K562 (cell line): ENCODE data around the gene RHNO1. TPM values are rescaled to one million over a fixed set of nuclear protein-coding genes. Genes with fewer than 3 reads are reported as not detected.

ENCODE experiments used
- ATAC-seq: fragments of 200-7000 bp; cut with Tn5 transposase; 3 replicates; pipeline ENCODE4 v1.9.1; 2020; ENCODE audit warnings: moderate library complexity
- BruUV-seq: library from RNA; stranded (reverse); fragments of 400-500 nt; replicated peaks from 2 replicates; lab custom pipeline; 2021; lab: Mats Ljungman, UMichigan
- CTCF ChIA-PET: fragments of 300-600 bp; formaldehyde crosslinking; extraction: SDS; loops from one replicate; lab custom pipeline; 2021; ENCODE audit warnings: low intra/inter-chr PET ratio; lab: Yijun Ruan, JAX
- POLR2A ChIA-PET: fragments of 300-600, 350-650 bp; sonication (Branson Sonifier 250); formaldehyde crosslinking; extraction: SDS; loops from one replicate; lab custom pipeline; 2021; ENCODE audit warnings: antibody characterized with exemption, inconsistent platforms; lab: Yijun Ruan, JAX
- DNase-seq, 4 experiments: peaks; one replicate each; pipeline versions ENCODE4 v3.0.0 to v3.0.0-alpha.2; 2011 to 2018; ENCODE audit warnings: low spot score in 3 of 4, mixed read lengths in 3 of 4; ENCODE audit errors: extremely low read depth in 1 of 4
- FAIRE-seq: peaks from 2 replicates; lab custom pipeline; 2011; peaks lifted over from hg19 to GRCh38; lab: Jason Lieb, UNC
- H2AFZ ChIP-seq: 2 replicates; pipeline ENCODE4 v1.6.0; 2011; ENCODE audit warnings: low read depth, low read length, control low read depth, inconsistent platforms
- H3K27ac ChIP-seq: fragments of 200-600 bp; 3 replicates; pipeline ENCODE4 v1.8.0; 2011; ENCODE audit warnings: low read depth, mild to moderate bottlenecking, control low read depth, inconsistent platforms, low read length, moderate library complexity, mixed read lengths; ENCODE audit errors: extremely low read depth
- H3K27me3 ChIP-seq, 2 experiments: fragments of 300-600 bp in 1 of 2; 2 replicates in 1 of 2; 3 replicates in 1 of 2; pipeline versions ENCODE4 v1.6.0 to v1.8.0; 2011; ENCODE audit warnings: inconsistent platforms in 2 of 2, low read length in 2 of 2, mild to moderate bottlenecking in 1 of 2, mixed read lengths in 1 of 2, moderate library complexity in 1 of 2; ENCODE audit not compliant: control insufficient read depth in 2 of 2, insufficient read depth in 2 of 2
- H3K36me3 ChIP-seq: fragments of 300-600 bp; 3 replicates; pipeline ENCODE4 v1.8.0; 2011; ENCODE audit warnings: mild to moderate bottlenecking, low read length, inconsistent platforms; ENCODE audit not compliant: control insufficient read depth, insufficient read depth
- H3K4me1 ChIP-seq, 2 experiments: fragments of 200-600 bp in 1 of 2; replicated peaks in 1 of 2; 2 replicates in 1 of 2; 3 replicates in 1 of 2; pipeline versions ENCODE4 v1.5.1 to v1.8.0; 2011; ENCODE audit warnings: inconsistent platforms in 2 of 2, low read length in 2 of 2, mild to moderate bottlenecking in 1 of 2, mixed read lengths in 1 of 2, moderate library complexity in 1 of 2; ENCODE audit not compliant: control insufficient read depth in 2 of 2, insufficient read depth in 2 of 2
- H3K4me2 ChIP-seq: 2 replicates; pipeline ENCODE4 v1.6.1; 2011; ENCODE audit warnings: low read length, control low read depth, inconsistent platforms, mixed read lengths; ENCODE audit not compliant: insufficient read depth
- H3K4me3 ChIP-seq: fragments of 200-600 bp; sonication (generic), shearing (Covaris generic); 2 replicates; pipeline ENCODE4 v1.5.1; 2016; ENCODE audit warnings: control low read depth, inconsistent platforms
- H3K79me2 ChIP-seq: fragments of 200-600 bp; 3 replicates; pipeline ENCODE4 v1.8.0; 2011; ENCODE audit warnings: low read length, inconsistent platforms; ENCODE audit not compliant: control insufficient read depth, insufficient read depth
- H3K9ac ChIP-seq, 2 experiments: 2 replicates each; pipeline versions ENCODE4 v1.6.0 to v1.6.1; 2011; ENCODE audit warnings: low read depth in 2 of 2, low read length in 2 of 2, control low read depth in 1 of 2, inconsistent platforms in 1 of 2, mild to moderate bottlenecking in 1 of 2, mixed read lengths in 1 of 2; ENCODE audit not compliant: insufficient read depth in 1 of 2
- H3K9me1 ChIP-seq: one replicate; pipeline ENCODE4 v1.6.0; 2011; ENCODE audit warnings: inconsistent platforms, mild to moderate bottlenecking, low read length, moderate library complexity; ENCODE audit not compliant: control insufficient read depth, insufficient read depth
- H3K9me3 ChIP-seq: replicated peaks from 2 replicates; pipeline ENCODE4 v1.5.1; 2011; ENCODE audit warnings: low read depth, low read length, inconsistent platforms; ENCODE audit not compliant: control insufficient read depth, insufficient read depth
- H4K20me1 ChIP-seq: replicated peaks from 2 replicates; pipeline ENCODE4 v1.6.1; 2011; ENCODE audit warnings: low read length, inconsistent platforms, mixed read lengths; ENCODE audit not compliant: control insufficient read depth, insufficient read depth
- CAMTA2 ChIP-seq: fragments of 250-450 bp; sonication (Bioruptor Pico); conservative IDR thresholded peaks from 2 replicates; pipeline ENCODE4 v1.5.1; 2022
- MYC ChIP-seq, 2 experiments: fragments of 250-450 bp in 1 of 2; sonication (Bioruptor Pico) in 1 of 2; IDR thresholded peaks; 2 replicates each; pipeline versions ENCODE4 v1.5.1 to v1.6.1; 2012 to 2021; ENCODE audit warnings: low read depth in 2 of 2, borderline replicate concordance in 1 of 2, improper control_type of control experiment in 1 of 2, low read length in 1 of 2, mild to moderate bottlenecking in 1 of 2, moderate library complexity in 1 of 2
- RFX1 ChIP-seq: fragments of 450-650 bp; IDR thresholded peaks from 2 replicates; pipeline ENCODE4 v1.6.1; 2016; ENCODE audit warnings: mild to moderate bottlenecking, moderate library complexity
- SAFB ChIP-seq: fragments of 200-400 bp; formaldehyde crosslinking; IDR thresholded peaks from 2 replicates; pipeline ENCODE4 v1.6.1; 2017; ENCODE audit warnings: low read depth, low read length, borderline replicate concordance
- SMAD4 ChIP-seq: fragments of 250-450 bp; sonication (Bioruptor Pico); conservative IDR thresholded peaks from 2 replicates; pipeline ENCODE4 v1.8.0; 2021; ENCODE audit warnings: inconsistent platforms, mild to moderate bottlenecking, moderate library complexity
- ZSCAN29 ChIP-seq: fragments of 450-650 bp; IDR thresholded peaks from 2 replicates; pipeline ENCODE4 v1.6.1; 2017
- WGBS: fragments of 100-300 bp; shearing (Covaris generic); methylation state at CpG from one replicate; pipeline ENCODE4 v1.1.6; 2016; ENCODE audit warnings: low coverage, mixed read lengths; ENCODE audit not compliant: insufficient coverage; ENCODE audit errors: missing lambda C conversion rate; 5-methylcytosine and 5-hydroxymethylcytosine counted together
- in situ Hi-C: fragments of 300-500 bp; cut with MboI; formaldehyde crosslinking; loops from 4 replicates; pipeline ENCODE4 v1.15.0; 2018; ENCODE audit warnings: inconsistent platforms, mixed read lengths
- intact Hi-C: fragments of 100-400 bp; cut with micrococcal nuclease; formaldehyde crosslinking; loops from 2 replicates; pipeline ENCODE4 v1.14.2; 2022
- polyA plus RNA-seq, 8 experiments: library from polyadenylated mRNA; depleted of rRNA in 4 of 8; stranded (reverse) in 5 of 8; unstranded in 3 of 8; fragments of >200 nt; fragmentation: Nextera tagmentation in 2 of 8; fragmentation: Illumina TruSeq in 1 of 8; extraction: Ambion mirVana in 2 of 8; extraction: Trizol in 1 of 8; gene quantifications; 2 replicates each; pipeline versions ENCODE4 v1.2.1 to v1.2.3, GENCODE V29; 2011 to 2014; ENCODE audit warnings: inconsistent platforms in 1 of 8, missing spikeins in 1 of 8
- total RNA-seq, 7 experiments: library from RNA; depleted of rRNA in 6 of 7; stranded (reverse); fragments of >200 nt in 6 of 7; fragmentation: Illumina TruSeq in 2 of 7; extraction: Trizol in 2 of 7; gene quantifications; 2 replicates each; pipeline versions ENCODE4 v1.2.1 to v1.2.3, GENCODE V29; 2011 to 2021; ENCODE audit warnings: low replicate concordance in 1 of 7
- TF ChIP-seq, protein P1 (sequence below): fragments of 450-650 bp; IDR thresholded peaks from 2 replicates; pipeline ENCODE4 v1.6.1; 2016

Gene RHNO1
- total and polyA plus RNA-seq, 9 of the 15 experiments (the other 6 are each of a cell fraction or from before 2014, with no cell fraction given), result 20.8 to 62.7 (median 28.8) TPM

DNA sequence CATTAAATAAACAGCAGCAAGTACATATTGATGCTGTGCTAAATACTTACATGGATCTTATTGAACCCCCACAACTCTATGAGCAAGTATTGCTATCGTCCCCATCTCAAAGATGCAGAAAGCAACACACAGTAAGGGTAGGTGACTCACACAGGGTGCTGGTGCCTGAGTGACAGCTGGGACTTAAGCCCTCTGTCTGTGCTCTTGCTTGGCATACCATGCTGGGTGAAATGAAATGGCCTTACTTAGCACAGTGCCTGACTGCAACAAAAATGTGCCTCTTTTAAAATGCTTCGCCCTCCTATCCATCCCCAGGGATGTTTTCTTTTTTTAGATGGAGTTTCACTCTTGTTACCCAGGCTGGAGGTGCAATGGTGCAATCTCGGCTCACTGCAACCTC lies 21.0 kb upstream of the RHNO1 start (continued):
- TF ChIP-seq, protein P1, sequence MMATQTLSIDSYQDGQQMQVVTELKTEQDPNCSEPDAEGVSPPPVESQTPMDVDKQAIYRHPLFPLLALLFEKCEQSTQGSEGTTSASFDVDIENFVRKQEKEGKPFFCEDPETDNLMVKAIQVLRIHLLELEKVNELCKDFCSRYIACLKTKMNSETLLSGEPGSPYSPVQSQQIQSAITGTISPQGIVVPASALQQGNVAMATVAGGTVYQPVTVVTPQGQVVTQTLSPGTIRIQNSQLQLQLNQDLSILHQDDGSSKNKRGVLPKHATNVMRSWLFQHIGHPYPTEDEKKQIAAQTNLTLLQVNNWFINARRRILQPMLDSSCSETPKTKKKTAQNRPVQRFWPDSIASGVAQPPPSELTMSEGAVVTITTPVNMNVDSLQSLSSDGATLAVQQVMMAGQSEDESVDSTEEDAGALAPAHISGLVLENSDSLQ, result peak; percentile 73
- TF ChIP-seq SAFB (no peak), SMAD4 (CRISPR knock-in tag) (no peak), CAMTA2 (no peak), ZSCAN29 (no peak)

DNA sequence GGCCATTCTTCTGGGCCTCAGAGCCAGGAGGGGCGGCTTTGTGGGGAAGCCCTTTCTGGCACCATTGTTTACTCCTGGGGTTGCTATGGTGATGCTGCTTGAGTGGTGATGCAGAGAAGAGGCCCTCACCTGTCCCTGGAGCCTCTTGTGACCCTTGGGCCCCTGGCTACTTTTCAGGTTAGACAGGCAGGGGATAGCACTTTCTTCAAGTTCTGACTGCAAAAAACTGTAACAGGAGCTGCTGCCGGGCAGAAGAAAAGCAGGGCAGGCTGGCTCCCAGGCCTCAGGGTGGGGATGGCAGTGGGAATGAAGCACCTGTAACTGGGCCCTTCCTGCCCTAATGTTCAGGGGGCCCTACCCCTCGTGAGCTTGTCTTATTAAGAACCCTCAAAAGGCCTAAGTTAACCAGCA lies 20.0 kb upstream of the RHNO1 start, which contains the start of gene TEX52:
Gene TEX52, minus strand, starts transcription at position 19 of the 411 bp plus-strand sequence. Its CDS starts 13 bp downstream, at position 6.
- FAIRE-seq (no peak), DNase-seq (no peak), ATAC-seq (no peak)
- intact Hi-C loops, result no loop called here
- Histone ChIP-seq H3K4me2 (no peak within 1 kb of the TSS), H3K9me1 (no peaks in the 10 kb centered on the region), H3K4me3 (no peak within 1 kb of the TSS), H3K36me3 (peaks cover 32% of the 10 kb centered on the region; the same call in 1 of the 3 replicates), H3K27me3 (no peaks in the 10 kb centered on the region), H3K27ac (no peak within 1 kb of the TSS), H4K20me1 (no peaks in the 10 kb centered on the region), H3K9me3 (no peaks in the 10 kb centered on the region), H3K79me2 (no peaks in the 10 kb centered on the region), H3K9ac (no peak within 1 kb of the TSS), H2AFZ (no peak within 1 kb of the TSS), H3K4me1 (peaks cover 0 to 4% of the 10 kb centered on the region in 2 experiments; a peak in 1 of 5 replicates)
- POLR2A ChIA-PET, result interaction anchor here (1.1 kb wide), 1 partner anchor 10 kb away, joined by 3 read pairs; no protein-coding TSS in a partner anchor
- no TSS peak for BruUV-seq
- no peak for TF ChIP-seq MYC (IDR thresholded peaks at IDR 0.05; ENCODE audit: low read depth, low read length)
- TF ChIP-seq MYC (CRISPR knock-in tag; IDR thresholded peaks at IDR 0.05; ENCODE audit: borderline replicate concordance, low read depth), result no peak
- peak; percentile 54 for TF ChIP-seq RFX1
- CTCF ChIA-PET, result no interaction called here
- in situ Hi-C loops, result no loop called here
- 40% methylated on average over 1 of the region's 3 CpGs for WGBS
